HL-60/S4 (cell line): Measurements from ENCODE around the gene DHCR7.
"Not testable (repeated sequence)": the region's sequence is repeated elsewhere in the genome, so short reads cannot be mapped to it uniquely, and the experiment has no call there.

Source experiments
- in situ Hi-C: fragments of 300-500 bp; cut with MboI; formaldehyde crosslinking; loops from 2 replicates; pipeline ENCODE4 v1.14.3; 2022; ENCODE audit warnings: low sequenced_read_pairs

The DHCR7 gene

DNA sequence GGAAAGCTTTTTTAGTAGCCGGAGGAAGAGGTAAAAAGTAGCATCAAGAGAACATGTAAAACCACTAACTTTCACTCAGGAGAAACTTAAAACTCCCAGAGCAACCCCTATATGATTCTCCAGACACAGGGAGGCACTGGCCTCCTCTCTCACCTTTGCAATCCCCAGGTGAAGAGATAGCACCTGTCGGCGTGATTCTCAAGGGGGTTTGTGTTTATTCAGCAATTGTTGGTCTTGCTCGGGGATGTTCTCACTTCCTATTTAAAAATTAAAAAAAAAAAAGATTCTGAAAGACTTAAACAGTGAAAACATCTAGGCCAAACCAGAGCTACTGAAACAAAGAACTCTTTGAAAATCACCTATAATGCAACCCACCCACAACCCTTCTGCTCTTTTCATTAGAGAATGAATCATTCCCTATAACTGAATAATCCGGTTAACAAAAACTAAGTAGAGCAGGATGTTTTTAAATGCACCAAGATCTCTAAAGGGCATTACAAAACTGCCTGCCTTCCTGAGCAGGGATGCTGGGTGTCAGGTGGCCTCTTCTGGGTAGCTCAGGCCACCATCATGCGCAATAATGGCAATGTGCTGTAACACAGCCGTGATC, 24.9 kb downstream of the DHCR7 start:
- in situ Hi-C loops: no loop called here

- in situ Hi-C loops: not testable (repeated sequence)
Measured at GRCh38 chr11:71422318-71422717, 25.9 kb downstream of the DHCR7 start.

DNA sequence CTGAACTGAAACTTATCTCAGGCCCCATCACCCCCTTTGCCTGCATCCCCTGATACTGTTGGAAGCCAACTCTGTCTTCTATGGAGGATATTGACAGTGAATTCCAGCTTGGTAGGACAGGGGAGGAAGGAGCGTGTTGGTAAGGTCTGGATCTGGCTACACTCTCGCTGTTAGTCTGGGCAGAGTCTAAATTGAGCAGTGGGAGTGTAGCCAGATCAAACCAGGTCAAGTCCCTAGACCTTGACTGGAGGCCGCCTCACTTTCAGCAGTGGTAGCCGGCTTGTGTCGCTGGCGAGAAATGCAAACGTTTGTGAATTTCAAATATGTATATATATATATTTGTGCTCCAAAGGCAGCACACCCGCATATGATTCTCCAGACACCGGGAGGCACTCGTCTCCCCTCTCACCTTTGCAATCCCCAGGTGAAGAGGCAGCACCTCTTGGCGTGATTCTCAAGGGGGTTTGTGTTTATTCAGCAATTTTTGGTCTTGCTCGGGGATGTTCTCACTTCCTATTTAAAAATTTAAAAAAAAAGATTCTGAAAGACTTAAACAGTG, 26.7 kb downstream of the DHCR7 start:
- in situ Hi-C loops: no loop called here

DNA sequence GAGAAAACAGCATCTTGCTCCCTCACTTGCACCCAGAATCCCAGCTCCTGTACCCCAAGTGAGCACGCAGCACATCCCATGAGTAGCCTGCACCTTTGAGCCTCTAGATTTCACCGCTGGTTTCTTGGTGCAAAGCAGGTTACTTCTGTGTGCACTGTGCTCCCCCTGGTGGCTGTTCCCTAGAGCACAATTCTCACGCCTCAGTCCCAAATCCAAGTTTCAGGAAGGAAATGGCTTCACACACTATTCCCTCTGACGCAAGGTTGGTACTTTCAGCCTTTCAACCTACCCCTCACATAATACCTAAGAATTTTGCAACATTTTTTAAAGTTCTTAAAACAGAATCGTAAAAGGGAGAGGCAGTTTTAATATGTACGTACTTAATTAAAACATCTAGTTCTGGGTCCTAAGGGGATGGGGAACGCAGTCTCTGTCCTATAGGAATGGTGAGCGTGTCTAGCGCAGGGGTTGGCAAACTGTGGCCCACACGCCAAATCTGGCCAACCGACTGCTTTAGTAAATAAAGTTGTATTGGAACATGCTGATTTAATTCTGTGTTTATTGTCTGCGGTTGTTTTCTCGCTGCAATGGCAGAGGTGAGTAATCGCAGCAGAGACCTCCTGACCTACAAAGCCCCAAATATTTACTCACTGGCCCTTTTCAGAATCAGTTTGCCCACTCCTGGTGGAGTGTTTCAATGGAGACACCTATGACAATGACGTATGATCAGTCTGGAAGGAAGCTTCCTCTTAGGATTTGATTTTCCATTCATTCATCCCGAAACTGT, 27.5 kb downstream of the DHCR7 start:
- in situ Hi-C loops: no loop called here

GRCh38 chr11:71418643-71419042, 29.6 kb downstream of the DHCR7 start:
- in situ Hi-C loops: no loop called here

- in situ Hi-C loops: no loop called here
Measured at GRCh38 chr11:71414645-71415044, 33.5 kb downstream of the DHCR7 start.

GRCh38 chr11:71410363-71410966, 37.7 kb downstream of the DHCR7 start:
- in situ Hi-C loops: no loop called here

GRCh38 chr11:71408826-71409225, 39.4 kb downstream of the DHCR7 start:
- in situ Hi-C loops: no loop called here

GRCh38 chr11:71407356-71407755, 40.8 kb downstream of the DHCR7 start:
- in situ Hi-C loops: no loop called here

GRCh38 chr11:71406681-71407080, 41.5 kb downstream of the DHCR7 start:
- in situ Hi-C loops: no loop called here

DNA sequence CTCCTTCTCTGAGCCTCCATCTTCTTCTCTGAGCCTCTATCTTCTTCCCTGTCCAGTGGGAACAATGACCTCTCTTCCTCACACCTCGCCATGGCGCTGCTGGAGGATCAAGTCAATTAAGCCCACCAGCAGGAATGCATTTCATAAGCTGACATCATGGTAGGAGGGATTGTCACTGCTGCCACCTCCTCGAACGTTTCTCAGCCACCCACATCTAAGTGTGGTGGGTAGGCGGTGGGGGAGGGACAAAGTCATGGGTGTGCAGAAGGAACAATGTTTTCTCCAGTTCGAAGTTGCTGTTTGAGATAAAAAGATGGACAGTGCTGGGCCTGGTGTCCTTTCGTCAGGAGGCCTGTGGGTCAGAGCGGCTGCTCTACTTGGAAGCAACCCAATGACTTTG, 44.0 kb downstream of the DHCR7 start:
- in situ Hi-C loops: no loop called here

DNA sequence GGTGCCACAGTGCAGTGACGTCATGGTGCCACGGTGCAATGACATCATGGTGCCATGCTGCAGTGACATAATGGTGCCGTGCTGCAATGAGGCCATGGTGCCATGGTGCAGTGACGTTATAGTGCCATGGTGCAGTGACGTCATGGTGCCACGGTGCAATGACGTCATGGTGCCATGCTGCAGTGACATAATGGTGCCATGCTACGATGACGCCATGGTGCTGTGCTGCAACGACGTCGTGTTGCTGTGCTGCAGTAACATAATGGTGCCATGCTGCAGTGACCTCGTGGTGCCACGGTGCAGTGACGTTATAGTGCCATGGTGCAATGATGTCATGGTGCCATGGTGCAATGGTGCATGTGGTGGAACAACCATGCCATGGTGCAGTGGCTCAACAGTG, 45.3 kb downstream of the DHCR7 start:
- in situ Hi-C loops: no loop called here

DNA sequence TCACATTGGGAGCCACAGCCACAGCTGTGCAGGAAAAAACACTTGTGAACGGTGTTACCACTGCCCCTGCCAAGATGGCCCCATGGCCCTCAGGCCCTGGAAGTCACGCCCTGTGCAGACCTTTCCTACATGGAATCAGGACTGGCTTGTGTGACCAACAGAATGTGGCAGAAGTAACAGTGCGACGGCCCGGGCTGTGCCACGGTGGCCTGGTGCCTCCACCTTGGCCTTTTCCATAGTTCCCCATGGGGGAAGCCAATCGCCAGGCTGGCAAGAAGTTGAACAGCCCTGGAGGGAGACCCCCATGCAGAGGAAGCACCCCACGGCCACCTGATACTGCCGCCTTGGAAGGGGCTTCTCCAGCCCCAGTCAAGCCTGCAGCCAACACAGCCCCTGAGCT, 48.0 kb downstream of the DHCR7 start:
- in situ Hi-C loops: no loop called here

GRCh38 chr11:71399341-71399740, 48.9 kb downstream of the DHCR7 start:
- in situ Hi-C loops: no loop called here

GRCh38 chr11:71397961-71398360, 50.2 kb downstream of the DHCR7 start:
- in situ Hi-C loops: no loop called here

GRCh38 chr11:71397331-71397860, 50.8 kb downstream of the DHCR7 start:
- in situ Hi-C loops: no loop called here

DNA sequence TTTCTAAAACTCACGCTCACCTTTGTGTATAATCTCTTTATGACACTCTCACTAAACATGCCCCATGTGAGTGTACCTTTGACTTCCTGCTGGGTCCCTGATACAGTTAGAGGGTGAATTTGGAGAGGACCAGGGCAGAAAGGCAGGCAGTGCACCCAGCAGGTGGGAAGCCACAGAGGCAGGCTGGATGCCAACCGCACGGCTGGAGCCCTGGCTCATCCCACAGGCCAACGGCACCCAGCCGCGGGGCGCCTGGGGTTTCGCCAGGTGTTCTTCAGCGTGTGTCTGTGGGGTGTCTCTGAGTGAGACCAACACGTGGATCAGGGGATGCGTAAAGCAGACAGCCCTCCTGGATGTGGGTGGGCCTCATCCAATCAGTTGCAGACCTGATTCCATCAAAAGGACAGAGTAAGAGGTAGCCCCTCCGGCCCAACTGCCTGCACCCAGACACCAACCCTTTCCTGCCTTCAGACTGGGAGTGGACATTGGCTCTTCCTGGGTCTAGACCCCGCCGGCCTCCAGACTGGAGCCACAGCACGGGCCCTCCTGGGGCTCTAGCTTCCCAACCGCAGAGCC, 51.6 kb downstream of the DHCR7 start:
- in situ Hi-C loops: no loop called here

DNA sequence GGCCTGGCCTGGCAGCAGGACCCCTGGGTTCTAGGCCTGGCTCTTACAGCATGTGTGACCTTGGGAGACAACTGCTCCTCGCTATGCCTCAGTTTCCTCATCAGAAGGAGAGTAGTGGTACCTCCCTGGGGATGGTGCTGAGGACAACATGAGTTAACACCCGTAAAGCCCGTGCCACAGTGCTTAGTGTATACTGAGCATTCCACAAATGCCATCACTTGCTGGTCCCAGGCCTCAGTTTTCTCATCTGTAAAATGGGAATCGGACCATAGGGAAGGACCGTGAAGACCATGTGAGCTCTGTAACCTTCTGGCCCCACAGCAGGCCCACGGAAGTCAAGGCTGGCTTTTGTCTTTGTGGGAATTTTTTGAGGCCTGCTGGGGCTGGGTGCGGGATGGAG, 52.4 kb downstream of the DHCR7 start:
- in situ Hi-C loops: no loop called here

- in situ Hi-C loops: no loop called here
Measured at GRCh38 chr11:71395263-71395560, 53.0 kb downstream of the DHCR7 start.

DNA sequence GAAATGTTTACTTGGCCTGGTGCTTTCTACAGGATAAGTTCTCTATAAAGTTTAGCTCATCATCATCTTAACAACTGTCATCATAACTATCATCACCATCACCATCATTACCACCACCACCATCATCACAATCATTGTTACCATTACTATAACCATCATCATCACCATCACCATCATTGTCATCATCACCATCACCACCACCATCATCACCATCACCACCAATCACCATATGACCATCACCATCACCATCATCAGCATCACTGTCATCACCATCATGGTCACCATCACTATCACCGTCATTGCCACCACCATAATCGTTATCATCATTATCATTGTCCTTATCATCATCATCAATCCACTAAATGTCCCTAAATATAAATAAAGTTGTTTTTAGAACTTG, 54.9 kb downstream of the DHCR7 start:
- in situ Hi-C loops: no loop called here

GRCh38 chr11:71391796-71392195, 56.4 kb downstream of the DHCR7 start:
- in situ Hi-C loops: no loop called here

DNA sequence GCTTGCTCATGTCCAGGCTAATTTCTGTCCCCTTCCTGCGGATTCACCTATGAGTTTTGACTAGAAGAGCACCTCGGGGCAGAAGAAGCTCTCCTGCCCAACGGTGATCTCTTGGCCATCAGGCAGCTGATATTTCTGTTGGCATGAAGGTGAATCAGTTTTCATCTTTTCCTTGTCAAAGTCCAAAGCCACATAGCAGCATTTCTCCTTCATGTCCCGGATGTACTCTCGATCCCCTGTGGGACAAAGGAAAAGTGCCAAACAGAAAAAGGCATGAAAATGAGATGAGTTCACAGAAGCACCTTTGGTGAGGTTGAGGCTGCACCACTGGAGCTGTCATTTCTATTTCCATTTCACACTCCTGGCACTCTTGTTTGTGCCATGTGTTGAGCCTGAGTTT, 56.8 kb downstream of the DHCR7 start:
- in situ Hi-C loops: no loop called here
